ENCODE data around the gene TAF6.

The TAF6 gene

GRCh38 chr7:100059251-100059739 is 59.9 kb downstream of the TAF6 start:
- TF ChIP-seq, protein P1, sequence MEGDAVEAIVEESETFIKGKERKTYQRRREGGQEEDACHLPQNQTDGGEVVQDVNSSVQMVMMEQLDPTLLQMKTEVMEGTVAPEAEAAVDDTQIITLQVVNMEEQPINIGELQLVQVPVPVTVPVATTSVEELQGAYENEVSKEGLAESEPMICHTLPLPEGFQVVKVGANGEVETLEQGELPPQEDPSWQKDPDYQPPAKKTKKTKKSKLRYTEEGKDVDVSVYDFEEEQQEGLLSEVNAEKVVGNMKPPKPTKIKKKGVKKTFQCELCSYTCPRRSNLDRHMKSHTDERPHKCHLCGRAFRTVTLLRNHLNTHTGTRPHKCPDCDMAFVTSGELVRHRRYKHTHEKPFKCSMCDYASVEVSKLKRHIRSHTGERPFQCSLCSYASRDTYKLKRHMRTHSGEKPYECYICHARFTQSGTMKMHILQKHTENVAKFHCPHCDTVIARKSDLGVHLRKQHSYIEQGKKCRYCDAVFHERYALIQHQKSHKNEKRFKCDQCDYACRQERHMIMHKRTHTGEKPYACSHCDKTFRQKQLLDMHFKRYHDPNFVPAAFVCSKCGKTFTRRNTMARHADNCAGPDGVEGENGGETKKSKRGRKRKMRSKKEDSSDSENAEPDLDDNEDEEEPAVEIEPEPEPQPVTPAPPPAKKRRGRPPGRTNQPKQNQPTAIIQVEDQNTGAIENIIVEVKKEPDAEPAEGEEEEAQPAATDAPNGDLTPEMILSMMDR (conservative IDR thresholded peaks at IDR 0.05): no peak
- no peak overlapping the region for H3K27ac ChIP-seq

Data from VCaP (cell line).